GM12801 (cell line): Measurements from ENCODE around the gene CBY2.

Experiments
- TF ChIP-seq, protein P1 (sequence below): IDR thresholded peaks from one replicate; pipeline ENCODE4 v1.5.1; 2011; ENCODE audit warnings: control low read depth; ENCODE audit not compliant: insufficient read length; ENCODE audit errors: extremely low read depth

Gene CBY2

DNA sequence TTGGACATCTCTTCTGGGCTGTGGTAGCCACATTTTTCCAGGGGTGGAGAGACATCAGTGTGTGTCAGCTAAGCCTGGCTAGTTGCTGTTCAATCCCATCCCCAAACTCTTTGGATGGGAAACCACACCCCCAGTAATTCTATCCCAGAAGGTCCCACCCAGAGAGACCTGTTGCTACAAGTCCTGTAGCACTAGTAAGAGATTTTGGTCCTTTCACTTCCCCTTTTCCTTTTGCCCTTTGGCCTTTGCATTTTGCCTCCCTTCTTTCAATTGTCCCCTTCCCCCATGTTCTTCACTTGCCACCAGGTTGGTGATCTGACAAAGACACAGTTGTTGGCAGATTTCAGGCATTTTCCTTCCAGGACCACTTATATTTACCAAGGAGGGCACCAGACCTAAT is 3.8 kb downstream of the CBY2 start:
- TF ChIP-seq, protein P1, sequence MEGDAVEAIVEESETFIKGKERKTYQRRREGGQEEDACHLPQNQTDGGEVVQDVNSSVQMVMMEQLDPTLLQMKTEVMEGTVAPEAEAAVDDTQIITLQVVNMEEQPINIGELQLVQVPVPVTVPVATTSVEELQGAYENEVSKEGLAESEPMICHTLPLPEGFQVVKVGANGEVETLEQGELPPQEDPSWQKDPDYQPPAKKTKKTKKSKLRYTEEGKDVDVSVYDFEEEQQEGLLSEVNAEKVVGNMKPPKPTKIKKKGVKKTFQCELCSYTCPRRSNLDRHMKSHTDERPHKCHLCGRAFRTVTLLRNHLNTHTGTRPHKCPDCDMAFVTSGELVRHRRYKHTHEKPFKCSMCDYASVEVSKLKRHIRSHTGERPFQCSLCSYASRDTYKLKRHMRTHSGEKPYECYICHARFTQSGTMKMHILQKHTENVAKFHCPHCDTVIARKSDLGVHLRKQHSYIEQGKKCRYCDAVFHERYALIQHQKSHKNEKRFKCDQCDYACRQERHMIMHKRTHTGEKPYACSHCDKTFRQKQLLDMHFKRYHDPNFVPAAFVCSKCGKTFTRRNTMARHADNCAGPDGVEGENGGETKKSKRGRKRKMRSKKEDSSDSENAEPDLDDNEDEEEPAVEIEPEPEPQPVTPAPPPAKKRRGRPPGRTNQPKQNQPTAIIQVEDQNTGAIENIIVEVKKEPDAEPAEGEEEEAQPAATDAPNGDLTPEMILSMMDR, result no peak

DNA sequence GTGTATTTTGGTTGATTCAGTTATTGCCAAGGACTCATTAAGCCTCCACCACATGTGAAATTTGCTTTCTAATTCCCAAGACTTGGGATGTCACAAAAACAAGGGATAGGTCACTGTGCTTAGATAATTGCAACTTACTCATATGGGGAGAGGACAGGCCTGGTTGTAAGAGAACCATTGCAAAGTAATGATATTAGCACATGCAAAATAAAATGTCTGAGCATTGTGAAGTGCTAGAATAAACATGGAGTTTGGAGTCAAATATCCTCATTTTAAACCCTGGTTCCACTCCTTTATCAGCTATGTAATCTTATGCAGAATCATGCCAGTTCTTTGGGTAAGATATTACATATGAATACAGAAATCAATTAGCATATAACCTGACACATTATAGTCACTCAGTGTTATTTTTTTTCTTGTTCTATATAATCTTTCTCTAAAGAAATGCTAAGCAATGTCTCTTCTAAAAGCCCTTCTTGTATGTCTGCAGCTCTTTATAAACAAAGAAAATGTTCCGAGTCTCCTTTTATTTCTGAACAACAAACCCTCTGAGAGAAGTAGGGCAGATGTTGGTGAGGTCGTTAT is 5.5 kb downstream of the CBY2 start:
- TF ChIP-seq, protein P1, result no peak

DNA sequence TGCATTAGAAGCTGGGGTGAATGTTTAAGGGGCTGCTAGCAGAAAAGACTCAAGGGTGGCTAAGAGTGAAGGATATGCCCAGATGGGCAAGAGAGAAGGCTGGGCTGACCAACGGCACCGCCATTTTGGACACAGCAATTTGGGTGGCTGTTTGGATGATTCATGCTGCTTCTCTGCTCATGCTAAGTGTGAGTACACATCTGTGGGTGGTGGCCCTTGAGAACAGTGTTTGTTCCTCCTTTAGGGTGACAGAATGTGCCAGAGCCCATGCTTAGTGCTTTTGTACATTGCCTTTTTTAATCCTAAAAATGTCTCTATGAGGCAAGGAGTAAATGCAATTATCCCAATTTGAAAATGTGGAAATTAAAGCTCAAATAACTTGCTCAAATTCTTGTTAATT is 9.8 kb downstream of the CBY2 start:
- TF ChIP-seq, protein P1, result no peak

DNA sequence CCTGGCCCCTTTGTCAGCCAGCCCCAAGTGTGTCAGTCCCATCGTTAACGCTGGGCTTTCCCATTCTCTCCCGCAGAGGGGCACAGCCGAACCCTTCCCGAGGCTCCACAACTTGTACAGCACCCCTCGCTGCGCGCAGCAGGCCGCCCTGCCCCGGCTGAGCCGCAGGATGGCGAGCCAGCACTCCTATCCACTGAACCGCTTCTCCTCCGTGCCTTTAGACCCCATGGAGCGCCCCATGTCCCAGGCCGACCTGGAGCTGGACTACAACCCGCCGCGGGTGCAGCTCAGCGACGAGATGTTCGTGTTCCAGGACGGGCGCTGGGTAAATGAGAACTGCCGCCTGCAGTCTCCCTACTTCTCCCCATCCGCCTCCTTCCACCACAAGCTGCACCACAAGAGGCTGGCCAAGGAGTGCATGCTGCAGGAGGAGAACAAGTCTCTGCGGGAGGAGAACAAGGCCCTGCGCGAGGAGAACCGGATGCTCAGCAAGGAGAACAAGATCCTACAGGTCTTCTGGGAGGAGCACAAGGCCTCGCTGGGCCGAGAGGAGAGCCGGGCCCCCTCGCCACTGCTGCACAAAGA is 11.1 kb downstream of the CBY2 start:
- TF ChIP-seq, protein P1, result no peak

DNA sequence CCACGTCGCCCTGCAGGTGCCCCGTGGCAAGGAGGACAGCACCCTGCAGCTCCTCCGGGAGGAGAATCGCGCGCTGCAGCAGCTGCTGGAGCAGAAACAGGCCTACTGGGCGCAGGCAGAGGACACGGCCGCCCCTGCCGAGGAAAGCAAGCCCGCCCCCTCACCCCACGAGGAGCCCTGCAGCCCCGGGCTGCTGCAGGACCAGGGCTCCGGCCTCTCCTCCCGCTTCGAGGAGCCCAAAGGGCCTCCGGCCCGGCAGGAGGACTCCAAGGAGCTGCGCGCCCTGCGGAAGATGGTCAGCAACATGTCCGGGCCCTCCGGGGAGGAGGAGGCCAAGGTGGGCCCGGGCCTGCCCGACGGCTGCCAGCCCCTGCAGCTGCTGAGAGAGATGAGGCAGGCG is 11.6 kb downstream of the CBY2 start:
- TF ChIP-seq, protein P1, result no peak

DNA sequence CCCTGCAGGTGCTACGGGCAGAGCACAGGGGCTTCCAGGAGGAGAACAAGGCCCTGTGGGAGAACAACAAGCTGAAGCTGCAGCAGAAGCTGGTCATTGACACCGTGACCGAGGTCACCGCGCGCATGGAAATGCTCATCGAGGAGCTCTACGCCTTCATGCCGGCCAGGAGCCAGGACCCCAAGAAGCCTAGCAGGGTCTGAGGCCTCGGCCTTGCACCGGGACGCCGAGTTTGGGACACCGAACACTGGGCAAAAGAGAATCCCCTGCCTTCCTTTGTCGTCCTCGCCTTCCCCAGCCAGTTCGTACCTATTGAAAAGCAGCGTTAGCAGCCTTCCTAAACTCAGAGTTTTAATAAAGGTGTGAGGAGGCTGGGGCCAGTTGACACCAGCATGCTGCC is 12.1 kb downstream of the CBY2 start:
- TF ChIP-seq, protein P1, result no peak

DNA sequence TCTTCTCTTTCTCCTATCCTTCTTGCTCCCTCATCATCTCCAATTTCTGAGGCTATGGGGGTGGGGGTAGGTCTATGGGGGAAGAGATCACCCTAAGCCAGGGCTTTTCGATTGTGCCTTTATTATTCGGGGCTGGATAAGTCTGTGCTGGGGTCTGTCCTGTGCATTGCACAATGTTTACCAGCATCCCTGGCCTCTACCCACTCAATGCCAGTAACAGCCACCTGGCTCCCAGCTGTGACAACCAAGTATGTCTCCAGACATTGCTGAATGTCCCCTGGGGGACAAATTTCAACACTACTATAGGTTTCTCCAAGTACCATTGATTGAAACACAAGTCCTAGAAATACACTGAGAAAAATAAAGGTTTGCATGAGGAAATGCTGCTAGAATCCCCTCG is 13.2 kb downstream of the CBY2 start:
- TF ChIP-seq, protein P1, result no peak
